HepG2 (cell line): ENCODE results near the gene SLIT3. TPM values are rescaled to one million over a fixed set of nuclear protein-coding genes. Genes with fewer than 3 reads are reported as not detected.

Source experiments
- ATAC-seq: fragments of 200-7000 bp; cut with Tn5 transposase; 3 replicates; pipeline ENCODE4 v1.9.1; 2020; ENCODE audit warnings: mild to moderate bottlenecking, moderate library complexity
- BruUV-seq: library from RNA; stranded (reverse); fragments of 400-500 nt; replicated peaks from 2 replicates; lab custom pipeline; 2021; lab: Mats Ljungman, UMichigan
- CTCF ChIA-PET: fragments of 300-600 bp; formaldehyde crosslinking; extraction: SDS; loops from one replicate; lab custom pipeline; 2021; ENCODE audit warnings: low total read pairs, inconsistent platforms, low intra/inter-chr PET ratio; lab: Yijun Ruan, JAX
- POLR2A ChIA-PET: fragments of 350-600 bp; sonication (Branson Sonifier 250); formaldehyde crosslinking; loops from one replicate; lab custom pipeline; 2020; ENCODE audit warnings: antibody characterized with exemption, inconsistent platforms; lab: Yijun Ruan, JAX
- DNase-seq: peaks from one replicate; pipeline ENCODE4 v3.0.0-alpha.2; 2015; ENCODE audit warnings: low spot score
- FAIRE-seq: peaks from 3 replicates; lab custom pipeline; 2011; peaks lifted over from hg19 to GRCh38; lab: Jason Lieb, UNC
- H2AFZ ChIP-seq: one replicate; pipeline ENCODE4 v1.6.1; 2011; ENCODE audit warnings: low read length, inconsistent platforms
- H3K27ac ChIP-seq: fragments of 300-600 bp; 3 replicates; pipeline ENCODE4 v1.8.0; 2011; ENCODE audit warnings: mixed run types, mild to moderate bottlenecking, mixed read lengths, low read length, inconsistent platforms; ENCODE audit not compliant: insufficient read depth; ENCODE audit errors: extremely low read length
- H3K27me3 ChIP-seq, 2 experiments: fragments of 200-600 bp in 1 of 2; 2 replicates in 1 of 2; 3 replicates in 1 of 2; pipeline versions ENCODE4 v1.6.0 to v1.8.0; 2011; ENCODE audit warnings: low read length in 2 of 2, mild to moderate bottlenecking in 2 of 2, moderate library complexity in 2 of 2, inconsistent platforms in 1 of 2; ENCODE audit not compliant: insufficient read depth in 2 of 2, control insufficient read depth in 1 of 2
- H3K36me3 ChIP-seq, 2 experiments: fragments of 200-600 bp in 1 of 2; replicated peaks in 1 of 2; 2 replicates in 1 of 2; 3 replicates in 1 of 2; pipeline versions ENCODE4 v1.5.1 to v1.8.0; 2011; ENCODE audit warnings: low read length in 2 of 2, inconsistent platforms in 1 of 2; ENCODE audit not compliant: insufficient read depth in 2 of 2, control insufficient read depth in 1 of 2
- H3K4me1 ChIP-seq: 2 replicates; pipeline ENCODE4 v1.5.1; 2012; ENCODE audit warnings: low read length, inconsistent platforms; ENCODE audit not compliant: insufficient read depth
- H3K4me2 ChIP-seq: 2 replicates; pipeline ENCODE4 v1.6.0; 2011; ENCODE audit warnings: low read depth, low read length, inconsistent platforms
- H3K4me3 ChIP-seq, 3 experiments: fragments of 200-600 bp in 1 of 3; sonication (generic), shearing (Covaris generic) in 1 of 3; replicated peaks in 1 of 3; 2 replicates each; pipeline ENCODE4 v1.5.1; 2011 to 2016; ENCODE audit warnings: low read length in 3 of 3, inconsistent platforms in 2 of 3, low read depth in 2 of 3, mild to moderate bottlenecking in 2 of 3, control low read depth in 1 of 3, mixed read lengths in 1 of 3; ENCODE audit not compliant: insufficient read depth in 1 of 3
- H3K79me2 ChIP-seq: one replicate; pipeline ENCODE4 v1.6.1; 2011; ENCODE audit warnings: low read length, inconsistent platforms; ENCODE audit not compliant: insufficient read depth
- H3K9ac ChIP-seq: 2 replicates; pipeline ENCODE4 v1.6.0; 2011; ENCODE audit warnings: mild to moderate bottlenecking, low read depth, low read length, inconsistent platforms; ENCODE audit not compliant: insufficient read depth
- H3K9me3 ChIP-seq: 2 replicates; pipeline ENCODE4 v1.5.1; 2012; ENCODE audit warnings: mild to moderate bottlenecking, low read length
- H4K20me1 ChIP-seq: 2 replicates; pipeline ENCODE4 v1.6.0; 2011; ENCODE audit warnings: inconsistent platforms, mild to moderate bottlenecking, low read length, moderate library complexity; ENCODE audit not compliant: insufficient read depth
- BCLAF1 ChIP-seq: fragments of 450-650 bp; IDR thresholded peaks from 2 replicates; pipeline ENCODE4 v1.6.1; 2017; ENCODE audit warnings: mild to moderate bottlenecking
- CCAR2 ChIP-seq: fragments of 200-400 bp; formaldehyde crosslinking; optimal IDR thresholded peaks from 2 replicates; pipeline ENCODE3; 2018; ENCODE audit warnings: low read depth, mild to moderate bottlenecking, low read length, moderate library complexity
- CREM ChIP-seq, 2 experiments: sonication (generic) in 1 of 2; formaldehyde crosslinking in 1 of 2; IDR thresholded peaks; 2 replicates each; pipeline versions ENCODE4 v1.4.0 to v1.6.1; 2016 to 2020; ENCODE audit warnings: antibody characterized with exemption in 1 of 2, mild to moderate bottlenecking in 1 of 2, missing genetic modification reagents in 1 of 2
- FIP1L1 ChIP-seq: fragments of 200-400 bp; formaldehyde crosslinking; IDR thresholded peaks from 2 replicates; pipeline ENCODE4 v1.6.1; 2018; ENCODE audit warnings: low read depth, mild to moderate bottlenecking, low read length, moderate library complexity, borderline replicate concordance; ENCODE audit not compliant: insufficient read depth
- FOXM1 ChIP-seq: sonication (generic); formaldehyde crosslinking; IDR thresholded peaks from 2 replicates; pipeline ENCODE4 v1.5.0; 2020; ENCODE audit warnings: missing genetic modification reagents
- NFYB ChIP-seq: sonication (generic); formaldehyde crosslinking; IDR thresholded peaks from 2 replicates; pipeline ENCODE4 v1.4.0; 2020; ENCODE audit warnings: missing genetic modification reagents
- NR2F1 ChIP-seq, 2 experiments: fragments of 450-650 bp in 1 of 2; formaldehyde crosslinking in 1 of 2; IDR thresholded peaks; 2 replicates each; pipeline versions ENCODE4 v1.5.0 to v1.6.1; 2016 to 2020; ENCODE audit warnings: mild to moderate bottlenecking in 1 of 2, missing compliant biosample characterization in 1 of 2, missing genetic modification reagents in 1 of 2, moderate library complexity in 1 of 2
- SNAPC5 ChIP-seq: sonication (generic); formaldehyde crosslinking; IDR thresholded peaks from 2 replicates; pipeline ENCODE4 v1.8.1; 2023; ENCODE audit warnings: mild to moderate bottlenecking, missing genetic modification reagents, borderline replicate concordance
- YEATS2 ChIP-seq: sonication (generic); formaldehyde crosslinking; IDR thresholded peaks from 2 replicates; pipeline ENCODE4 v1.4.0; 2020; ENCODE audit warnings: missing genetic modification reagents, borderline replicate concordance
- ZIK1 ChIP-seq: sonication (generic); formaldehyde crosslinking; IDR thresholded peaks from 2 replicates; pipeline ENCODE4 v1.5.0; 2020; ENCODE audit warnings: mild to moderate bottlenecking, low read depth, missing genetic modification reagents, borderline replicate concordance
- ZNF326 ChIP-seq: sonication (generic); formaldehyde crosslinking; IDR thresholded peaks from 2 replicates; pipeline ENCODE4 v1.4.0; 2020; ENCODE audit warnings: missing genetic modification reagents, borderline replicate concordance
- ZNF549 ChIP-seq: sonication (generic); formaldehyde crosslinking; IDR thresholded peaks from 2 replicates; pipeline ENCODE4 v1.5.0; 2020; ENCODE audit warnings: missing genetic modification reagents
- ZNF569 ChIP-seq: sonication (generic); formaldehyde crosslinking; IDR thresholded peaks from 2 replicates; pipeline ENCODE4 v1.5.0; 2020; ENCODE audit warnings: mild to moderate bottlenecking, missing genetic modification reagents, moderate library complexity, borderline replicate concordance
- ZNF83 ChIP-seq: sonication (generic); formaldehyde crosslinking; IDR thresholded peaks from 2 replicates; pipeline ENCODE4 v1.4.0; 2020; ENCODE audit warnings: missing genetic modification reagents, mild to moderate bottlenecking, borderline replicate concordance
- WGBS: methylation state at CpG from one replicate; pipeline ENCODE4 v1.1.6; 2017; ENCODE audit warnings: low lambda C conversion rate; 5-methylcytosine and 5-hydroxymethylcytosine counted together
- in situ Hi-C: cut with HindIII; loops from 2 replicates; pipeline ENCODE4 v1.10.0; 2017; ENCODE audit warnings: low pct_unique_long_range_greater_than_20kb; ENCODE audit not compliant: extremely low pct_ligation_motif_present
- intact Hi-C: fragments of 100-400 bp; cut with micrococcal nuclease; formaldehyde crosslinking; loops from one replicate; pipeline ENCODE4 v1.10.0; 2022; ENCODE audit not compliant: unreplicated experiment
- polyA plus RNA-seq, 8 experiments: library from polyadenylated mRNA; depleted of rRNA in 3 of 8; stranded (reverse) in 7 of 8; unstranded in 1 of 8; fragments of >200 nt; fragmentation: Illumina TruSeq in 4 of 8; extraction: Trizol in 4 of 8; gene quantifications; 2 replicates each; pipeline versions ENCODE4 v1.2.1 to v1.2.3, GENCODE V29; 2011 to 2016; ENCODE audit warnings: low read depth in 4 of 8, missing spikeins in 1 of 8, mixed read lengths in 1 of 8; ENCODE audit not compliant: insufficient read depth in 1 of 8
- total RNA-seq, 5 experiments: library from RNA; depleted of rRNA; stranded (reverse); fragments of >200 nt; fragmentation: Illumina TruSeq; extraction: Trizol; gene quantifications; 2 replicates each; pipeline ENCODE4 v1.2.3, GENCODE V29; 2016; ENCODE audit warnings: low read depth in 1 of 5
- TF ChIP-seq, protein P1 (sequence below): sonication (generic); formaldehyde crosslinking; IDR thresholded peaks from 2 replicates; pipeline ENCODE4 v1.4.0; 2020; ENCODE audit warnings: missing genetic modification reagents, borderline replicate concordance

The SLIT3 gene
- total and polyA plus RNA-seq, 2 of the 13 experiments (the other 11 are each of a cell fraction or from before 2014, with no cell fraction given) = not detected

GRCh38 chr5:169300468-169301385, at the start of gene SLIT3 (continued):
- TF ChIP-seq FIP1L1 = no peak
- TF ChIP-seq NFYB (CRISPR knock-in tag) = no peak
- TF ChIP-seq BCLAF1 = no peak

DNA sequence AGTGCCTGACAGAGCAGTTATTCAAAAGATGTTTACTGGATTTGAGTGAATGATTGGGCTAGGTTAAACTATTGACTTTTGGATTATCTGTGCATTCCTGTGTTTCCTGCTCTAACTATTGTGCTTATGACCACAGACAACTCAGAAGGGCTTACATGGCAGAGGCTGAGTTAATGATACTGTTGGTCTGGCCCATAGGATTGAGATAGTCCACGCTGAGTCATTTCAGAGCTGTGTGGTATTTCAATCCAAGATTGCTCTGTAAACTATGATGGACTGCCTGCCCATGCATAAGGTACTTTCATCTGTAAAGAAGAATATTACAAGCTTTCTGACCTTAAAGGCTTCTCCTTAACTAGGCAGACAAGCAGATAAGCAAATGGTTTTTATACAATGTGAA, 49.1 kb upstream of the SLIT3 start:
- ATAC-seq (no peak), DNase-seq (no peak), FAIRE-seq (no peak)
- no peak overlapping the region for H3K4me2 ChIP-seq
- intact Hi-C loops = no loop called here
- no peak overlapping the region for H3K27ac ChIP-seq
- H2AFZ ChIP-seq = no peak overlapping the region
- H3K36me3 ChIP-seq = no peaks in the 10 kb centered on the region
- H3K9ac ChIP-seq = no peak overlapping the region
- WGBS = 7% methylated on average over 1 of the region's 1 CpG
- H4K20me1 ChIP-seq = no peaks in the 10 kb centered on the region
- in situ Hi-C loops = no loop called here
- H3K4me3 ChIP-seq = no peak overlapping the region
- no peaks in the 10 kb centered on the region for H3K4me1 ChIP-seq
- H3K27me3 ChIP-seq = no peaks in the 10 kb centered on the region
- CTCF ChIA-PET = no interaction called here
- no peaks in the 10 kb centered on the region for H3K9me3 ChIP-seq
- no peaks in the 10 kb centered on the region for H3K79me2 ChIP-seq
- BruUV-seq = no TSS peak
- POLR2A ChIA-PET = no interaction called here
- TF ChIP-seq ZNF83 (CRISPR knock-in tag) (no peak), CCAR2 (no peak), YEATS2 (CRISPR knock-in tag) (no peak), ZIK1 (no peak), NR2F1 (CRISPR knock-in tag; IDR thresholded peaks at IDR 0.05) (no peak), ZNF549 (no peak), ZNF326 (CRISPR knock-in tag) (no peak), SNAPC5 (CRISPR knock-in tag) (no peak), CREM (IDR thresholded peaks at IDR 0.05) (no peak), CREM (CRISPR knock-in tag; IDR thresholded peaks at IDR 0.05) (no peak), ZNF569 (CRISPR knock-in tag) (no peak), FOXM1 (CRISPR knock-in tag) (no peak)
- TF ChIP-seq, protein P1, sequence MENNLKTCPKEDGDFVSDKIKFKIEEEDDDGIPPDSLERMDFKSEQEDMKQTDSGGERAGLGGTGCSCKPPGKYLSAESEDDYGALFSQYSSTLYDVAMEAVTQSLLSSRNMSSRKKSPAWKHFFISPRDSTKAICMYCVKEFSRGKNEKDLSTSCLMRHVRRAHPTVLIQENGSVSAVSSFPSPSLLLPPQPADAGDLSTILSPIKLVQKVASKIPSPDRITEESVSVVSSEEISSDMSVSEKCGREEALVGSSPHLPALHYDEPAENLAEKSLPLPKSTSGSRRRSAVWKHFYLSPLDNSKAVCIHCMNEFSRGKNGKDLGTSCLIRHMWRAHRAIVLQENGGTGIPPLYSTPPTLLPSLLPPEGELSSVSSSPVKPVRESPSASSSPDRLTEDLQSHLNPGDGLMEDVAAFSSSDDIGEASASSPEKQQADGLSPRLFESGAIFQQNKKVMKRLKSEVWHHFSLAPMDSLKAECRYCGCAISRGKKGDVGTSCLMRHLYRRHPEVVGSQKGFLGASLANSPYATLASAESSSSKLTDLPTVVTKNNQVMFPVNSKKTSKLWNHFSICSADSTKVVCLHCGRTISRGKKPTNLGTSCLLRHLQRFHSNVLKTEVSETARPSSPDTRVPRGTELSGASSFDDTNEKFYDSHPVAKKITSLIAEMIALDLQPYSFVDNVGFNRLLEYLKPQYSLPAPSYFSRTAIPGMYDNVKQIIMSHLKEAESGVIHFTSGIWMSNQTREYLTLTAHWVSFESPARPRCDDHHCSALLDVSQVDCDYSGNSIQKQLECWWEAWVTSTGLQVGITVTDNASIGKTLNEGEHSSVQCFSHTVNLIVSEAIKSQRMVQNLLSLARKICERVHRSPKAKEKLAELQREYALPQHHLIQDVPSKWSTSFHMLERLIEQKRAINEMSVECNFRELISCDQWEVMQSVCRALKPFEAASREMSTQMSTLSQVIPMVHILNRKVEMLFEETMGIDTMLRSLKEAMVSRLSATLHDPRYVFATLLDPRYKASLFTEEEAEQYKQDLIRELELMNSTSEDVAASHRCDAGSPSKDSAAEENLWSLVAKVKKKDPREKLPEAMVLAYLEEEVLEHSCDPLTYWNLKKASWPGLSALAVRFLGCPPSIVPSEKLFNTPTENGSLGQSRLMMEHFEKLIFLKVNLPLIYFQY = no peak
